DMS153 treated with DMSO at 0.1 percent for 48 hours (cell line): ENCODE results near the gene B3GALT5.
"Not testable (repeated sequence)": the region's sequence is repeated elsewhere in the genome, so short reads cannot be mapped to it uniquely, and the experiment has no call there.

Experiments
- DNase-seq: peaks from one replicate; lab custom pipeline; 2025; ENCODE audit not compliant: unreplicated experiment; lab: John Stamatoyannopoulos, UW

B3GALT5 gene

DNA sequence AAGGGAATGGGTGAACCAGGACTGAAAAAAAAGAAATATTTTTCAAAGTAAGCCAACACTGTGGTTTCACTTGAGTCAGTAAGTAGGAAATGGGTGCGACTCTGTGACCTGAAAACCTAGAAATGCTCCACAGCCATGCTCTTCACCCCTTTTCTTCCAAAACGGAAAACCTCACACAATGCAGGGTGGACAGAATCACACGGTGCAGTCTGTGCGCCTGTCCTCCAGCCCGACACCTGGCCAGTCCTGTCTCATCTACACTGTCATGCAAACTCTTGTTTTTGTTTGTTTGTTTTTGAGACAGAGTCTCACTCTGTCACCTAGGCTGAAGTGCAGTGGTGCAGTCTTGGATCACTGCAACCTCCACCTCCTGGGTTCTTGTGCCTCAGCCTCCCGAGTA is 53.3 kb downstream of the B3GALT5 start:
- no peak for DNase-seq

- no peak for DNase-seq
Observed at GRCh38 chr21:39666681-39667315, 54.1 kb downstream of the B3GALT5 start.

DNA sequence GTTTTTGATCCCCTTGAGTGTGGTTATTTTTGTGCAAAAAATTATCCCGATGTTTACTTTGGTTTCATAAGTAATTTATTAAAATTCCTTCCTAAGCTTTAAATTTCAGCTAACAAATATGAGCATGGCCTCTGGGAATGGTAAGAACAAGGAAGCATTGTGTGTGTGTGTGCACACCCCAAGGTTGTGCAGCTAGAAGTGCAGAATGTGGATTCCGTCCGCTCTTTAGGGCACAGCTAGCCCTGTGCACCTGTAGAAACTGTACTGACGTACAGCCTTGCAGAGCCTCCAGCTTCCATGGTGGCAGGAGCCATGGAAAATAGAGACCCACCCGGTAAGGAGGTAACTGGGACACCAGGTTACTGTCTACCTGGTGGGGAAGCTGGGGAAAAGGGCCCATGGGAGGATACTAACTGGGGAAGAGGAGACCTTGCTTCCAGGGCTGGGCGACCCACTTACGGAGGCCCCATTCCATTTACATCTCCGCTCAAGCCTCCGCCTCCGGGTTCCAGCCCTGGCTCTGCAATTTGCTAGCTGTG is 54.7 kb downstream of the B3GALT5 start:
- no peak for DNase-seq

- DNase-seq: no peak
Observed at GRCh38 chr21:39668369-39668768, 55.6 kb downstream of the B3GALT5 start.

- no peak for DNase-seq
Observed at GRCh38 chr21:39669485-39669884, 56.7 kb downstream of the B3GALT5 start.

GRCh38 chr21:39669976-39670661 is 57.4 kb downstream of the B3GALT5 start:
- no peak for DNase-seq

DNA sequence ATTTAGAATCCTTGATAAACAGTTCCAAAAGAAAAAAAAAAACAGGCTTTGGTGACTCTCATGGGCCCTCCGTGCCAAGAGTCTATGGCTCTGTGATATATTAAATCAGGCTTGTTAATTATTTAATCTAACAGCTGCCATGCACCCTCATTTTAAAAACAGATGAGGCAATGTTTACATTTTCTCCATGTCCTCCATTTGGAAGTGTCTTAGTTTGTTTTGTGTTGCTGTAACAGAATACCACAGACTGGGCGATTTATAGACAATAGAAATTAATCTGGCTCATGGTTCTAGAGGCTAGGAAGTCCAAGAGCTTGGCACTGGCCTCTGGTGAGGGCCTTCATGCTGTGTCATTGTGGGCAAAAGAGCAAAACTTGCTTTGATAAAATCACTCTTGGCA is 58.0 kb downstream of the B3GALT5 start:
- no peak for DNase-seq

DNA sequence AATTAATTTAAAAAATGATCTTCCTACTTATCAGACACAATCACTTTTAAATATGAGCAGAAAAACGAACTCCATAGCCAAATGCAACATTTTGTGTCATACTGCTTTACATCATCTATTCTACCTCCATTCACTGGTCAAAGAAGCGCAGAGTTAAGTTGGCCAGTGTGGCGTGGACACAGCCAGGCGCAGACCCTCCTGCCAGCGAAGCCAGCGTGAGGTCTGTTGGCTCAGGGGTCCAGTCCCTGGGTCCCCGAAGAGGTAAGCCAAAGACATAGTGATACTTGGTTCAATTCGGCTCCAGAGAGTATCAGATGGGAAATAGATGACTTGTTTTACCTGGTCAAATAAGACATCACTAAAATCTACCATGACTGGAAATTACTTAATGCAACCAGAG is 59.2 kb downstream of the B3GALT5 start:
- no peak for DNase-seq

- DNase-seq: no peak
Observed at GRCh38 chr21:39673163-39673562, 60.4 kb downstream of the B3GALT5 start.

GRCh38 chr21:39673736-39674135 is 61.0 kb downstream of the B3GALT5 start:
- no peak for DNase-seq

DNA sequence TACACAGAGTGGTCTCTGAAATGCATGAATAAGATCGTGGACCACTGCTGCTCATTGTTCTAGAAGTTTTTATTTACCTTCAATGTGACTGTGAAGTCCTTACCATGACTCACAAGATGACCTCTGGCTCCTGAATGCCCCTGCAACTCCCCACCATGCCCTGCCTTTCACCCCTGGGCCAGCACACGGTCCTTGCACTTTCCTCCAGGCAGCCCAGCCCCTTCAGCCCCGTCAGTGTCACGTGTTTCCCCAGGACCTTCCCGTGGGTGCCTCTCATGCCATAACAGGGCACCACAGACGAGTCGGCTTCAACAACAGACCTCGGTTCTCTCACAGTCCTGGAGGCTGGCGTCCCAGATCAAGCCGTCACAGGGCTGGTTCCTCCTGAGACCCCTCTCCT is 62.1 kb downstream of the B3GALT5 start:
- no peak for DNase-seq

DNA sequence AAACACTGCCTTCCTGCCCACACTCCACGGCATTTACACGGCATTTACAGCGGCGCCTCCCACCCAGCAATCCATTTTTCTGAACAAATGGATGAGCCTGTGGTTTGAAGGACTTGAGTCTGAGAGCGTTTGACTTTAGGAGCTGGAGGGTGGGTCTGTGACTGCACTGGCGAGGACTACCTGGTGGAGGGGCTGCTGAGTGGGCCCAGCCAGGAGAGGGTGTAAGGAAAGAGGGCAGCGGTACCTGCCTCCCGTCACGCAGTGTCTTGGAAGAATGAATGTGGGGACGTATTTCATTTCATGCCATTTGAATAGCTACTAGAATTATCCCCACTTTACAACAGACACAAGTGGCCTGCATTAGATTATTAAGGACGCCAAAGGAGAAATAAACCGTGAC is 62.9 kb downstream of the B3GALT5 start:
- DNase-seq: no peak

GRCh38 chr21:39675993-39676661 is 63.4 kb downstream of the B3GALT5 start:
- peak; percentile 94 for DNase-seq

DNA sequence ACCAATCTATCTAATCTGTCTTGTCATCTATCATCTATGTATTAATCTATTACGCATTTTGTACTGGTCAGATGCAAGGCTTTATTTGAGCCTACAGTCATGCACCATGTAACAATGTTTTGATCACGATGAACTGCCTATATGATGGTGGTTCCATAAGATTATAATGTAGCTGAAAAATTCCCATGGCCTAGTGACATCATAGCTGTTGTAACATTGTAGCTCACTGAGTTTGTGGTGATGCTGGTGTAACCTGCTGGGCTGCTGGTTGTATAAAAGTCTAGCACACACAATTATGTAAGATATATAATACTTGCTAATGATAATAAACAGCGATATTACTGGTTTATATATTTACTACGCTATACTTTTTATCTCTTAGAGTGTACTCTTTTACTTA is 67.5 kb downstream of the B3GALT5 start:
- DNase-seq: no peak

GRCh38 chr21:39681257-39681656 is 68.5 kb downstream of the B3GALT5 start:
- DNase-seq: no peak

DNA sequence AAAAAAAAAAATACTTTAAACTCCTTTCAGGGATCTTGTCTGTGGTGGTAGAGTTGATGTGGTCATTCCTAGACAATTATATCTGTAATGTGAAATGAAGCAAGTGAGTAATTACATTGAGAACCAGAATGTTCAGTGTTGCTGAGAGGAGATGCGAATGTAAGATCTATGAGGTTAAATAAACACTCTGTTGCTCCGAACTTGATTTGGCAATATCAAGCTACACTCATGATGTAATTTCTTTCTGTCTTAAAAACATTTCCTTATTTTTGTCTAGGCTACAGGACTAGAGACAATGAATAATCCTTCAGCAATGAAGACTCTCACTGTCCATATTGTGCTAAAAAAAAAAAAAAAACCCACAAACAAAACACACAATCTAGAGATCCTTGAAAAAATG is 69.1 kb downstream of the B3GALT5 start:
- no peak for DNase-seq

- DNase-seq: no peak
Observed at GRCh38 chr21:39685236-39685635, 72.5 kb downstream of the B3GALT5 start.

- DNase-seq: no peak
Observed at GRCh38 chr21:39685991-39686390, 73.3 kb downstream of the B3GALT5 start.

- DNase-seq: no peak
Observed at GRCh38 chr21:39686646-39687468, 74.1 kb downstream of the B3GALT5 start.

- DNase-seq: no peak
Observed at GRCh38 chr21:39688010-39688409, 75.3 kb downstream of the B3GALT5 start.

DNA sequence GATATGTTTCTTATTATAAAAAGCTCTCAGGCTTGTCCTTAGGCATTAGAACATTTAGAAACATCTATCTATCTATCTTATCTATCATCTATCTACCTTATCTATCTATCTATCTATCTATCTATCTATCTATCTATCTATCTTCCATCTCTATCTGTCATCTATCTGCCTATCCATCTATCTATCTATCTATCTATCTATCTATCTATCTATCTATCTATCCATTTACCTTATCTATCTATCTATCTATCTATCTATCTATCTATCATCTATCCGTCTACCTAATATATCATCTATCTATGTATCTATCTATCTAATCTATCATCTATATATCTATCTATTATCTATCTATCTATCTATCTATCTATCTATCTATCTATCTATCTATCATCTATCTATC is 77.1 kb downstream of the B3GALT5 start:
- not testable (repeated sequence) for DNase-seq
